Smooth muscle cell (in vitro differentiated cells): ENCODE results near the gene FAM3A. TPM values are rescaled to one million over a fixed set of nuclear protein-coding genes. Genes with fewer than 3 reads are reported as not detected.

Experiments used
- DNase-seq: peaks from one replicate; lab custom pipeline; 2025; ENCODE audit not compliant: unreplicated experiment; lab: John Stamatoyannopoulos, UW
- H2AFZ ChIP-seq: fragments of 200-600 bp; sonication (generic); 2 replicates; pipeline ENCODE4 v1.6.0; 2016; ENCODE audit warnings: antibody characterized with exemption, low read depth, mild to moderate bottlenecking
- H3F3A ChIP-seq: fragments of 200-600 bp; sonication (generic); 2 replicates; pipeline ENCODE4 v1.6.0; 2017; ENCODE audit warnings: antibody characterized with exemption, low read depth
- H3K27ac ChIP-seq: fragments of 200-600 bp; sonication (generic); 2 replicates; pipeline ENCODE4 v1.5.1; 2016; ENCODE audit warnings: low read depth, mild to moderate bottlenecking
- H3K27me3 ChIP-seq: fragments of 200-600 bp; sonication (generic); 2 replicates; pipeline ENCODE4 v1.6.1; 2016; ENCODE audit warnings: low read depth, mild to moderate bottlenecking
- H3K36me3 ChIP-seq: fragments of 200-600 bp; sonication (generic); 2 replicates; pipeline ENCODE4 v1.5.1; 2016; ENCODE audit warnings: low read depth
- H3K4me1 ChIP-seq: fragments of 200-600 bp; sonication (generic); 2 replicates; pipeline ENCODE4 v1.5.1; 2016; ENCODE audit warnings: low read depth
- H3K4me2 ChIP-seq: fragments of 200-600 bp; sonication (generic); 2 replicates; pipeline ENCODE4 v1.6.0; 2016; ENCODE audit warnings: mild to moderate bottlenecking
- H3K4me3 ChIP-seq: fragments of 200-600 bp; sonication (generic); 2 replicates; pipeline ENCODE4 v1.5.1; 2016; ENCODE audit warnings: mild to moderate bottlenecking
- H3K79me2 ChIP-seq: fragments of 200-600 bp; sonication (generic); 2 replicates; pipeline ENCODE4 v1.6.0; 2016; ENCODE audit warnings: low read depth, mild to moderate bottlenecking
- H3K9ac ChIP-seq: fragments of 200-600 bp; sonication (generic); 2 replicates; pipeline ENCODE4 v1.6.0; 2016; ENCODE audit warnings: low read depth
- H3K9me3 ChIP-seq: fragments of 200-600 bp; sonication (generic); replicated peaks from 2 replicates; pipeline ENCODE4 v1.5.1; 2016; ENCODE audit warnings: low read depth
- H4K20me1 ChIP-seq: fragments of 200-600 bp; sonication (generic); 2 replicates; pipeline ENCODE4 v1.6.0; 2016; ENCODE audit warnings: low read depth
- WGBS: methylation state at CpG from one replicate; pipeline ENCODE4 v1.1.7; 2016; ENCODE audit warnings: low lambda C conversion rate; 5-methylcytosine and 5-hydroxymethylcytosine counted together
- polyA plus RNA-seq: library from polyadenylated mRNA; unstranded; fragments of >200 nt; fragmentation: Nextera tagmentation; extraction: Ambion mirVana; gene quantifications from 2 replicates; pipeline ENCODE4 v1.2.1, GENCODE V29; 2016
- total RNA-seq: library from RNA; depleted of rRNA; stranded (reverse); fragments of >200 nt; gene quantifications from 2 replicates; pipeline ENCODE4 v1.2.3, GENCODE V29; 2014
- TF ChIP-seq, protein P1 (sequence below): fragments of 200-600 bp; sonication (generic); IDR thresholded peaks from 2 replicates; pipeline ENCODE4 v1.5.1; 2017; ENCODE audit warnings: borderline replicate concordance, mild to moderate bottlenecking, antibody characterized with exemption; ENCODE audit not compliant: insufficient read depth, poor library complexity, severe bottlenecking

The FAM3A gene
- total and polyA plus RNA-seq, 2 experiments from 2014 or later = 13.6 to 49.1 TPM

DNA sequence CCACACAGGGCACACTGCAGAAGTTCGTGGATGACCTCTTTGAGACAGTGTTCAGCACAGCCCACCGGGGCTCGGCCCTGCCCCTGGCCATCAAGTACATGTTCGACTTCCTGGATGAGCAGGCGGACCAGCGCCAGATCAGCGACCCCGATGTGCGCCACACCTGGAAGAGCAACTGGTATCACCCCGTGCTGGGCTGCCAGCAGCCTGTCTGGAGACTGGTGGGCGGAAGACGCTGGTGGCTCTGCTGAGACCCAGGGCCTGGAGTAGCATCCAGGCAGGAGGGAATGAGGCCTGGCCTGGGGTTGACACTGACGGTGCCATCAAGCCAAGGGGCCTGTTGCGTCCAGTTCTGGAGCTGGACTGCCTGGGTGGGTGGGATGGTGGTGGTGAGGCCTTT lies 45.6 kb downstream of the FAM3A start:
- TF ChIP-seq, protein P1, sequence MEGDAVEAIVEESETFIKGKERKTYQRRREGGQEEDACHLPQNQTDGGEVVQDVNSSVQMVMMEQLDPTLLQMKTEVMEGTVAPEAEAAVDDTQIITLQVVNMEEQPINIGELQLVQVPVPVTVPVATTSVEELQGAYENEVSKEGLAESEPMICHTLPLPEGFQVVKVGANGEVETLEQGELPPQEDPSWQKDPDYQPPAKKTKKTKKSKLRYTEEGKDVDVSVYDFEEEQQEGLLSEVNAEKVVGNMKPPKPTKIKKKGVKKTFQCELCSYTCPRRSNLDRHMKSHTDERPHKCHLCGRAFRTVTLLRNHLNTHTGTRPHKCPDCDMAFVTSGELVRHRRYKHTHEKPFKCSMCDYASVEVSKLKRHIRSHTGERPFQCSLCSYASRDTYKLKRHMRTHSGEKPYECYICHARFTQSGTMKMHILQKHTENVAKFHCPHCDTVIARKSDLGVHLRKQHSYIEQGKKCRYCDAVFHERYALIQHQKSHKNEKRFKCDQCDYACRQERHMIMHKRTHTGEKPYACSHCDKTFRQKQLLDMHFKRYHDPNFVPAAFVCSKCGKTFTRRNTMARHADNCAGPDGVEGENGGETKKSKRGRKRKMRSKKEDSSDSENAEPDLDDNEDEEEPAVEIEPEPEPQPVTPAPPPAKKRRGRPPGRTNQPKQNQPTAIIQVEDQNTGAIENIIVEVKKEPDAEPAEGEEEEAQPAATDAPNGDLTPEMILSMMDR = no peak
- Histone ChIP-seq H3K9ac (no peak overlapping the region), H3F3A (no peaks in the 10 kb centered on the region), H3K9me3 (no peaks in the 10 kb centered on the region), H3K36me3 (no peaks in the 10 kb centered on the region), H4K20me1 (peaks cover 20% of the 10 kb centered on the region), H3K4me1 (no peaks in the 10 kb centered on the region), H3K27me3 (no peaks in the 10 kb centered on the region), H3K4me3 (no peak overlapping the region), H3K4me2 (no peak overlapping the region), H3K27ac (no peak overlapping the region), H3K79me2 (no peaks in the 10 kb centered on the region), H2AFZ (no peak overlapping the region)
- no peak for DNase-seq
- WGBS = 93% methylated on average over 14 of the region's 14 CpGs

DNA sequence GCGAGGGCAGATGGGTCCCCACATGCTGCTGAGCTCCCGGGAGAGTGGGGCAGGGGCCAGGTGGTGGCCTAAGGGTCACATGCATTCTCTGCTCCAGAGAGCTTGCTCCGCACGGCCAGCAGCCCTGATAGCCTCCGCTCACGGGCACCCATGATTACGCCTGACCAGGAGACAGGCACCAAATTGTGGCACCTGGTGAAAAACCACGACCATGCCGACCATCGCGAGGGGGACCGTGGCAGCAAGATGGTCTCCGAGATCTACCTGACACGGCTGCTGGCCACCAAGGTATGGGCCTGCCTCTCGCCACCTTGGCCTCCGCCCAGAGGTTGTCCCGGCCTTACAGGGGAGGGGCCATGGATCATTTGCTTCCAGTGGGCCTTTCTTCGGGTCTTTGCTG lies 46.2 kb downstream of the FAM3A start:
- Histone ChIP-seq H2AFZ (no peak overlapping the region), H3F3A (no peaks in the 10 kb centered on the region), H3K4me2 (no peak overlapping the region), H3K4me1 (no peaks in the 10 kb centered on the region), H4K20me1 (peaks cover 24% of the 10 kb centered on the region), H3K36me3 (no peaks in the 10 kb centered on the region), H3K27ac (no peak overlapping the region), H3K9me3 (no peaks in the 10 kb centered on the region), H3K27me3 (no peaks in the 10 kb centered on the region), H3K9ac (no peak overlapping the region), H3K79me2 (no peaks in the 10 kb centered on the region), H3K4me3 (no peak overlapping the region)
- WGBS = 95% methylated on average over 18 of the region's 18 CpGs
- DNase-seq = no peak
- TF ChIP-seq, protein P1 = no peak

DNA sequence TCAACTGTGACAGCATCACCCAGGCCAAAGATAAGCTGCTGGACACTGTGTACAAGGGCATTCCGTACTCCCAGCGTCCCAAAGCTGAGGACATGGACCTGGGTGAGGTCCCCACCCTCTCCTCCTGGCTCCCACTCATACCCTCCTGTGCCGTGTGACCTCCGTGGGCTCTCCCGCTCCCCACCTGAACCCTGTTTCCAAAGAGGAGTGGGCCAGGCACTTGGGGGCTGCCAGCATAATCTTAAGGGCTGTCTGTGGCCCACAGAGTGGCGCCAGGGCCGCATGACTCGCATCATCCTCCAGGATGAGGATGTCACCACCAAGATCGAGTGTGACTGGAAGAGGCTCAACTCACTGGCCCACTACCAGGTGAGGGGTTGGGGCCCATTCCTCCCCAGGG lies 46.9 kb downstream of the FAM3A start:
- DNase-seq = no peak
- Histone ChIP-seq H3K79me2 (no peaks in the 10 kb centered on the region), H3K9me3 (no peaks in the 10 kb centered on the region), H4K20me1 (peaks cover 31% of the 10 kb centered on the region), H3K4me1 (no peaks in the 10 kb centered on the region), H3K4me3 (no peak overlapping the region), H3F3A (no peaks in the 10 kb centered on the region), H3K27me3 (no peaks in the 10 kb centered on the region), H2AFZ (no peak overlapping the region), H3K36me3 (no peaks in the 10 kb centered on the region), H3K9ac (no peak overlapping the region), H3K4me2 (no peak overlapping the region), H3K27ac (no peak overlapping the region)
- TF ChIP-seq, protein P1 = no peak
- 92% methylated on average over 9 of the region's 9 CpGs for WGBS

DNA sequence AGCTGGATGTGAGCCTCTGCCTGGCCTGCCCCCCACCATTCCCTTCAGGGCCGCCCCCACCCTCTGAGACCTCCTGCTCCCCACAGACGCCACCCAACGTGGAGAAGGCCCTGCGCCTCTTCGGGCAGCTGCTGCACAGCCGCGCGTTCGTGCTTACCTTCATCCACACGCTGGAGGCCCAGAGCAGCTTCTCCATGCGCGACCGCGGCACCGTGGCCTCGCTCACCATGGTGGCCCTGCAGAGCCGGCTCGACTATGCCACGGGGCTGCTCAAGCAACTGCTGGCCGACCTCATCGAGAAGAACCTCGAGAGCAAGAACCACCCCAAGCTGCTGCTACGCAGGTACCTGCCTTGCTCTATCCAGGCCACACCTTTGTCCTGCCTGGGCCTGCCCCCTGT lies 47.8 kb downstream of the FAM3A start:
- DNase-seq = no peak
- TF ChIP-seq, protein P1 = no peak

More for the DNA sequence above, 47.8 kb downstream of the FAM3A start:
- H4K20me1 ChIP-seq = peaks cover 38% of the 10 kb centered on the region
- 87% methylated on average over 15 of the region's 23 CpGs for WGBS
- no peak overlapping the region for H3K4me2 ChIP-seq
- no peaks in the 10 kb centered on the region for H3K9me3 ChIP-seq
- no peaks in the 10 kb centered on the region for H3F3A ChIP-seq
- no peak overlapping the region for H3K9ac ChIP-seq
- no peaks in the 10 kb centered on the region for H3K36me3 ChIP-seq
- no peak overlapping the region for H3K4me3 ChIP-seq
- no peaks in the 10 kb centered on the region for H3K4me1 ChIP-seq
- no peak overlapping the region for H2AFZ ChIP-seq
- H3K79me2 ChIP-seq = no peaks in the 10 kb centered on the region
- H3K27ac ChIP-seq = no peak overlapping the region
- no peaks in the 10 kb centered on the region for H3K27me3 ChIP-seq
